ENCODE results near the gene HSPG2. TPM values are rescaled to one million over a fixed set of nuclear protein-coding genes. Genes with fewer than 3 reads are reported as not detected.
A peak's percentile ranks its signal among the peaks of the same experiment; 100 is the strongest.

The HSPG2 gene
- total and polyA plus RNA-seq, 2 of the 13 experiments (the other 11 are each of a cell fraction or from before 2014, with no cell fraction given) = 9.1 to 13.1 TPM

GRCh38 chr1:21902026-21903012 lies 34.8 kb downstream of the HSPG2 start (continued):
- no peak for TF ChIP-seq STAT6 (CRISPR knock-in tag; IDR thresholded peaks at IDR 0.05; ENCODE audit: borderline replicate concordance)
- TF ChIP-seq IKZF4 (CRISPR knock-in tag; IDR thresholded peaks at IDR 0.05; ENCODE audit: borderline replicate concordance, low read depth, not compliant biosample characterization) = no peak
- no peak for TF ChIP-seq ATF4 (CRISPR knock-in tag; IDR thresholded peaks at IDR 0.05)
- TF ChIP-seq TBX3 (IDR thresholded peaks at IDR 0.05; ENCODE audit: borderline replicate concordance) = no peak
- no peak for TF ChIP-seq PREB (CRISPR knock-in tag; IDR thresholded peaks at IDR 0.05)
- TF ChIP-seq AFF4 (CRISPR knock-in tag; IDR thresholded peaks at IDR 0.05) = no peak
- TF ChIP-seq ZNF792 (CRISPR knock-in tag; IDR thresholded peaks at IDR 0.05) = no peak
- TF ChIP-seq UBTF (CRISPR knock-in tag; IDR thresholded peaks at IDR 0.05) = peak; percentile 54
- no peak for TF ChIP-seq SRSF1 (optimal IDR thresholded peaks at IDR 0.05; ENCODE audit: low read depth, low read length)
- TF ChIP-seq ZNF547 (CRISPR knock-in tag; IDR thresholded peaks at IDR 0.05) = no peak
- no peak for TF ChIP-seq ZNF460 (CRISPR knock-in tag; IDR thresholded peaks at IDR 0.05; ENCODE audit: borderline replicate concordance)
- TF ChIP-seq ZNF275 (CRISPR knock-in tag; IDR thresholded peaks at IDR 0.05; ENCODE audit: borderline replicate concordance) = no peak
- no peak for TF ChIP-seq ZNF724P (CRISPR knock-in tag; IDR thresholded peaks at IDR 0.05; ENCODE audit: borderline replicate concordance)
